ENCODE measurements around the gene RETREG3. TPM values are rescaled to one million over a fixed set of nuclear protein-coding genes. Genes with fewer than 3 reads are reported as not detected.

Gene RETREG3
- polyA plus RNA-seq, 2 of the 4 experiments (the other 2 are of a cell fraction): 24.2 to 28.3 TPM

DNA sequence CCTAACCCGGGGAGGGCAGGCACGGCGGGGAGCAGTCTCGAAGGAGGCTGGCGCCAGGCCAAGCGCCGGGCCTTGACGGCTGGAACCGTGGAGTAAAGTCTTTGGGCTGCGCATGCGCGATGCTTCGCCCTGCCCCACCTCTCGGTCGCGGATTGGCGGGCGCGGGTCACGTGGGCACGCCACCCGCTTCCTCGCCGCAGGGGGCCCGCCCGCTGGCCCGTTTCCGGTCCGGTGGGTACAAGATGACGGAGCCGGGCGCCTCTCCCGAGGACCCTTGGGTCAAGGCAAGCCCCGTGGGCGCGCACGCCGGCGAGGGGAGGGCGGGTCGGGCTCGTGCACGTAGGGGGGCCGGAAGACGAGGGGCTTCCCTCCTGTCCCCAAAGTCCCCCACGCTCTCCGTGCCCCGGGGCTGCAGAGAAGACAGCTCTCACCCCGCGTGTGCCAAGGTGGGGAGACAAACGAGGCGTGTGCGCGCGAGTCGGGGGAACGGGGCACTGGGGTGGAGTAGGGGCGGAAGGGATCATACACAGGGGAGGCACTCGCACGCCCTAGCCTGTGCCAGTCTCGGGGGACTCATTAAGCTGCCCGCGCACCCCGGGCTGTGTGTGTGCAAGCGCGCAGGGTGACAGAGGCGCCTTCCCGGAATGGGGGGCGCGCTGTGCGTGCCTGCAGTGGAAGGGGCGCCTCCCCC is 42.1 kb downstream of the RETREG3 start, which contains the start of gene MLX:
MLX (plus strand) TSS at position 218 of the 691 bp plus-strand sequence; CDS start at position 243, 25 bp downstream.
- peak; percentile 52 to 74 for ATAC-seq

DNA sequence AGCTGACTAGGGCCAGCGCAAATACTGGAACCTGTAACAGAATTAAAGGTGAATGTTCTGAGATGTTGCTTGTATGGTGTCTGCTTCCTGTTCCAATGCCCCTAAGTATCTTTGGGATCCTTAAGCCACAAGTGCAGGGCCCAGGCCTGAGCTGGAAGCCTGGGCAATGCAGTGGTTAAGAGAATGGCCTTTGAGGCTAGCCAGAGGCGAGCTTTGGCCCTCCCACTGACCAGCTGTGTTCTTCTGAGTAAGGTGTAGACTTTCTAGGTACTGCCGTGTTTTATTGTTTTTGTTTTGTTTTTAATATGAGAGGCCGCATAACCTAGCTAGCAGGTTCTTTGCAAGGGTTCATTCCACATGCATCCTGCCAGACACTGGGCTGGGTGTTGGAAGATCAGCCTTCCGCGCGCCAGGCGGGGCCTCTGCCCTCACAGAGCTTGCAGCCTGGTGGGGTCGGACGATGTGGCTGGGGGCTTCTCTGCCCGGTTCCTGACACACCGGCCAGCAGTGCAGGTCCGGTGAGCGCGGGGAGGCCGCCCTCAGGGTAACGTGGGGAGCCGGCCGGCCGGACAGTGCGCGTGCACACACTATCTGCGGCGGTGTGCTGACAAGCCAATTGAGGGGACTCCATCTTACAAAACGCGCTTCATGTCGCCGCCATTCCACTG is 42.8 kb downstream of the RETREG3 start:
- peak overlapping the region; percentile 85 for H3K4me2 ChIP-seq
- 69% methylated on average over 28 of the region's 28 CpGs for WGBS (ENCODE audit: missing lambda C conversion rate)
- peak overlapping the region; percentile 93 for H3K4me3 ChIP-seq
- DNase-seq (ENCODE audit: low read depth in 1 of 2, low spot score in 1 of 2) (no peak), ATAC-seq (peak; percentile 20 to 21; a peak in 5 of 6 replicates), FAIRE-seq (no peak)
- TF ChIP-seq FOXS1 (CRISPR knock-in tag; IDR thresholded peaks at IDR 0.05) (no peak), GATA3 (IDR thresholded peaks at IDR 0.05; ENCODE audit: borderline replicate concordance) (peak; percentile 41; the same call in 1 of the 2 replicates)
- ChIA-PET POLR2A (interaction anchor here (1.9 to 3.5 kb wide), 2 partner anchors 11 to 12 kb away, joined by 7 to 17 read pairs; partner anchors contain the start of gene PSMC3IP), CTCF (interaction anchor here (0.7 to 9.3 kb wide), 4 partner anchors 12 to 113 kb away, joined by 3 to 120 read pairs (median 10); partner anchors contain the start of gene PSMC3IP)
- H3K9me3 ChIP-seq: no peaks in the 10 kb centered on the region
- peaks cover 35% of the 10 kb centered on the region for H3K4me1 ChIP-seq
- peak overlapping the region; percentile 96 for H3K27ac ChIP-seq

More for the DNA sequence above, 42.1 kb downstream of the RETREG3 start, which contains the start of gene MLX:
- DNase-seq (ENCODE audit: low read depth in 1 of 2, low spot score in 1 of 2) (peak; percentile 94 to 100), FAIRE-seq (no peak)
- Histone ChIP-seq H3K9me3 (no peaks in the 10 kb centered on the region), H3K27ac (peak within 1 kb of the TSS; percentile 96), H3K4me1 (peaks cover 32% of the 10 kb centered on the region), H3K4me3 (peak within 1 kb of the TSS; percentile 93), H3K4me2 (peak within 1 kb of the TSS; percentile 85)
- 3% methylated on average over 37 of the region's 72 CpGs for WGBS (ENCODE audit: missing lambda C conversion rate)
- TF ChIP-seq, protein P1, sequence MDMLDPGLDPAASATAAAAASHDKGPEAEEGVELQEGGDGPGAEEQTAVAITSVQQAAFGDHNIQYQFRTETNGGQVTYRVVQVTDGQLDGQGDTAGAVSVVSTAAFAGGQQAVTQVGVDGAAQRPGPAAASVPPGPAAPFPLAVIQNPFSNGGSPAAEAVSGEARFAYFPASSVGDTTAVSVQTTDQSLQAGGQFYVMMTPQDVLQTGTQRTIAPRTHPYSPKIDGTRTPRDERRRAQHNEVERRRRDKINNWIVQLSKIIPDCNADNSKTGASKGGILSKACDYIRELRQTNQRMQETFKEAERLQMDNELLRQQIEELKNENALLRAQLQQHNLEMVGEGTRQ (IDR thresholded peaks at IDR 0.05): peak; percentile 98
- TF ChIP-seq, protein P2, sequence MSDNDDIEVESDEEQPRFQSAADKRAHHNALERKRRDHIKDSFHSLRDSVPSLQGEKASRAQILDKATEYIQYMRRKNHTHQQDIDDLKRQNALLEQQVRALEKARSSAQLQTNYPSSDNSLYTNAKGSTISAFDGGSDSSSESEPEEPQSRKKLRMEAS (IDR thresholded peaks at IDR 0.05): peak; percentile 87
- no peak for TF ChIP-seq FOSL2 (IDR thresholded peaks at IDR 0.05)
- TF ChIP-seq FOSL2 (CRISPR knock-in tag; IDR thresholded peaks at IDR 0.05): 0 out of 2 replicates have a peak, but pooled peaks have one; percentile 5
- TF ChIP-seq, protein P3, sequence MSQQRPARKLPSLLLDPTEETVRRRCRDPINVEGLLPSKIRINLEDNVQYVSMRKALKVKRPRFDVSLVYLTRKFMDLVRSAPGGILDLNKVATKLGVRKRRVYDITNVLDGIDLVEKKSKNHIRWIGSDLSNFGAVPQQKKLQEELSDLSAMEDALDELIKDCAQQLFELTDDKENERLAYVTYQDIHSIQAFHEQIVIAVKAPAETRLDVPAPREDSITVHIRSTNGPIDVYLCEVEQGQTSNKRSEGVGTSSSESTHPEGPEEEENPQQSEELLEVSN (IDR thresholded peaks at IDR 0.05; ENCODE audit: borderline replicate concordance, low read depth): peak; percentile 20; the same call in 1 of the 2 replicates
- TF ChIP-seq, protein P4, sequence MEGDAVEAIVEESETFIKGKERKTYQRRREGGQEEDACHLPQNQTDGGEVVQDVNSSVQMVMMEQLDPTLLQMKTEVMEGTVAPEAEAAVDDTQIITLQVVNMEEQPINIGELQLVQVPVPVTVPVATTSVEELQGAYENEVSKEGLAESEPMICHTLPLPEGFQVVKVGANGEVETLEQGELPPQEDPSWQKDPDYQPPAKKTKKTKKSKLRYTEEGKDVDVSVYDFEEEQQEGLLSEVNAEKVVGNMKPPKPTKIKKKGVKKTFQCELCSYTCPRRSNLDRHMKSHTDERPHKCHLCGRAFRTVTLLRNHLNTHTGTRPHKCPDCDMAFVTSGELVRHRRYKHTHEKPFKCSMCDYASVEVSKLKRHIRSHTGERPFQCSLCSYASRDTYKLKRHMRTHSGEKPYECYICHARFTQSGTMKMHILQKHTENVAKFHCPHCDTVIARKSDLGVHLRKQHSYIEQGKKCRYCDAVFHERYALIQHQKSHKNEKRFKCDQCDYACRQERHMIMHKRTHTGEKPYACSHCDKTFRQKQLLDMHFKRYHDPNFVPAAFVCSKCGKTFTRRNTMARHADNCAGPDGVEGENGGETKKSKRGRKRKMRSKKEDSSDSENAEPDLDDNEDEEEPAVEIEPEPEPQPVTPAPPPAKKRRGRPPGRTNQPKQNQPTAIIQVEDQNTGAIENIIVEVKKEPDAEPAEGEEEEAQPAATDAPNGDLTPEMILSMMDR (IDR thresholded peaks at IDR 0.05): no peak
- peak; percentile 42 for TF ChIP-seq POLR2A (IDR thresholded peaks at IDR 0.05; ENCODE audit: low read length)
- peak in 1 of 2 experiments; percentile 90; a peak in 3 of 5 replicates for TF ChIP-seq JUN (IDR thresholded peaks at IDR 0.05)
- no peak for TF ChIP-seq HDAC2 (IDR thresholded peaks at IDR 0.05)
- TF ChIP-seq, protein P5, sequence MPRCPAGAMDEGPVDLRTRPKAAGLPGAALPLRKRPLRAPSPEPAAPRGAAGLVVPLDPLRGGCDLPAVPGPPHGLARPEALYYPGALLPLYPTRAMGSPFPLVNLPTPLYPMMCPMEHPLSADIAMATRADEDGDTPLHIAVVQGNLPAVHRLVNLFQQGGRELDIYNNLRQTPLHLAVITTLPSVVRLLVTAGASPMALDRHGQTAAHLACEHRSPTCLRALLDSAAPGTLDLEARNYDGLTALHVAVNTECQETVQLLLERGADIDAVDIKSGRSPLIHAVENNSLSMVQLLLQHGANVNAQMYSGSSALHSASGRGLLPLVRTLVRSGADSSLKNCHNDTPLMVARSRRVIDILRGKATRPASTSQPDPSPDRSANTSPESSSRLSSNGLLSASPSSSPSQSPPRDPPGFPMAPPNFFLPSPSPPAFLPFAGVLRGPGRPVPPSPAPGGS (IDR thresholded peaks at IDR 0.05): peak; percentile 75; the same call in 2 of the 3 replicates
- TF ChIP-seq NR3C1 (IDR thresholded peaks at IDR 0.05): no peak
- ChIA-PET POLR2A (interaction anchor here (1.9 to 3.5 kb wide), 2 partner anchors 10 to 13 kb away, joined by 7 to 17 read pairs; partner anchors contain the start of gene PSMC3IP), CTCF (interaction anchor here (0.6 to 9.3 kb wide), 7 partner anchors 12 to 1964 kb away, joined by 3 to 120 read pairs (median 6); partner anchors contain the start of gene PSMC3IP)

DNA sequence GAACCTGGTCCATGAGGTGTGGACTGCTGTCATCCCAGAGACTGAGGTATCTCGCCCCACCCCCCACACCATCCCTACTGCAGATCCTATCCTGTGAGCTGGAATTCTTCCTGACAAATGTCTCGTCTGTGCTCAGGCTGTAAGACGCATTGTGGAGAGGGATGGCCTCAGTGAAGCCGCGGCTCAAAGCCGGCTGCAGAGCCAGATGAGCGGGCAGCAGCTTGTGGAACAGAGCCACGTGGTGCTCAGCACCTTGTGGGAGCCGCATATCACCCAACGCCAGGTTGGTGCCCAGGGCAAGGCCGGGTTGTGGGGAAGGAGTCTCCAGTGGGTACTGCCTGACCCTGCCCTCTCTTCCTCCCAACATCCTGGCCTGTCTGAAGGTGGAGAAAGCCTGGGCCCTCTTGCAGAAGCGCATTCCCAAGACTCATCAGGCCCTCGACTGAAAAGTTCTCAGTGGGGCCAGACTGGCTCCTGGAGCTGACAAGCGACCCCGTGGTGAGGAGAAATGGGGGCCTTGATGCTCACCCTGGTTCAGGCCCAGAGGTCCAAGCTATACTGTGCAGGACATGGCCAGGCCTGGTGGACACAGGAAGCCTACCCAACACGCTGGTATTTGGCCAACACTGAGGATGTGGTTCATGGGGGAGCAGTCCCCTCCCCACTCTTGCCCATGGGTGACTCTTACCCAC is 43.5 kb downstream of the RETREG3 start:
- ATAC-seq (no peak), DNase-seq (ENCODE audit: low read depth in 1 of 2, low spot score in 1 of 2) (no peak), FAIRE-seq (no peak)
- peaks cover 38% of the 10 kb centered on the region for H3K4me1 ChIP-seq
- H3K27ac ChIP-seq: peak overlapping the region; percentile 96; a peak in 4 of 6 replicates
- ChIA-PET POLR2A (interaction anchor here (1.9 to 3.5 kb wide), 2 partner anchors 11 kb away, joined by 7 to 17 read pairs; partner anchors contain the start of gene PSMC3IP), CTCF (interaction anchor here (0.6 to 9.3 kb wide), 8 partner anchors 12 to 270 kb away, joined by 3 to 120 read pairs (median 4); partner anchors contain the start of genes PLEKHH3 and PSMC3IP)
- 92% methylated on average over 16 of the region's 16 CpGs for WGBS (ENCODE audit: missing lambda C conversion rate)
- TF ChIP-seq HOXB13 (CRISPR knock-in tag; IDR thresholded peaks at IDR 0.05; ENCODE audit: low read depth) (no peak), ZFP36 (IDR thresholded peaks at IDR 0.05; ENCODE audit: borderline replicate concordance, partially characterized antibody) (no peak), EHF (CRISPR knock-in tag; IDR thresholded peaks at IDR 0.05) (no peak), SREBF2 (IDR thresholded peaks at IDR 0.05) (no peak), SMC3 (IDR thresholded peaks at IDR 0.05) (no peak), ZSCAN20 (CRISPR knock-in tag; IDR thresholded peaks at IDR 0.05) (no peak), CHD2 (IDR thresholded peaks at IDR 0.05; ENCODE audit: low read length, partially characterized antibody) (no peak), HOXA7 (CRISPR knock-in tag; IDR thresholded peaks at IDR 0.05) (no peak), FOXS1 (CRISPR knock-in tag; IDR thresholded peaks at IDR 0.05) (no peak), GATA3 (IDR thresholded peaks at IDR 0.05; ENCODE audit: borderline replicate concordance) (no peak), RARB (CRISPR knock-in tag; IDR thresholded peaks at IDR 0.05) (no peak), CEBPB (IDR thresholded peaks at IDR 0.05) (no peak), ZNF302 (CRISPR knock-in tag; IDR thresholded peaks at IDR 0.05) (no peak)
- no peaks in the 10 kb centered on the region for H3K9me3 ChIP-seq
- H3K4me3 ChIP-seq: no peak overlapping the region
- no peak overlapping the region for H3K4me2 ChIP-seq
